Activated CD8-positive, alpha-beta T cell treated with anti-CD3 and anti-CD28 coated beads, Interleukin-2, amount 10 ng/mL, durations not matched to agents 7 days and 5 days (primary cell): ENCODE data around the gene GUCY1B1. TPM values are rescaled to one million over a fixed set of nuclear protein-coding genes. Genes with fewer than 3 reads are reported as not detected.
A peak's percentile ranks its signal among the peaks of the same experiment; 100 is the strongest.

ENCODE experiments used
- ATAC-seq: fragments of 150-1000 bp; cut with Tn5 transposase; one replicate; pipeline ENCODE4 v1.10.0; 2021; ENCODE audit warnings: moderate library complexity
- CTCF ChIA-PET: fragments of 350-600 bp; sonication (Branson Sonifier 250); formaldehyde crosslinking; loops from one replicate; lab custom pipeline; 2021; ENCODE audit warnings: antibody characterized with exemption; lab: Charles Lee
- POLR2A ChIA-PET: fragments of 350-600 bp; sonication (Branson Sonifier 250); formaldehyde crosslinking; loops from one replicate; lab custom pipeline; 2021; ENCODE audit warnings: antibody characterized with exemption; lab: Charles Lee
- DNase-seq: peaks from one replicate; pipeline ENCODE4 v3.0.0-alpha.2; 2020
- H3K27ac Mint-ChIP-seq: one replicate; pipeline ENCODE4 v1.8.0; 2021; ENCODE audit warnings: mild to moderate bottlenecking, mixed read lengths
- H3K27me3 Mint-ChIP-seq: one replicate; pipeline ENCODE4 v1.8.0; 2021; ENCODE audit warnings: low read depth, mixed read lengths
- H3K36me3 Mint-ChIP-seq: one replicate; pipeline ENCODE4 v1.8.0; 2021; ENCODE audit warnings: low read depth, mixed read lengths
- H3K4me1 Mint-ChIP-seq: one replicate; pipeline ENCODE4 v1.8.0; 2021; ENCODE audit warnings: low read depth, mixed read lengths
- H3K4me3 Mint-ChIP-seq: one replicate; pipeline ENCODE4 v1.8.0; 2021; ENCODE audit warnings: mild to moderate bottlenecking, mixed read lengths
- H3K9me3 Mint-ChIP-seq: one replicate; pipeline ENCODE4 v1.8.0; 2022; ENCODE audit warnings: mixed read lengths; ENCODE audit not compliant: insufficient read depth
- total RNA-seq, 2 experiments: library from RNA; stranded (reverse); gene quantifications; one replicate each; pipeline ENCODE4 v1.2.3, GENCODE V29; 2021

The GUCY1B1 gene
- total RNA-seq, 2 experiments from 2014 or later = 0.10 to 0.26 TPM

DNA sequence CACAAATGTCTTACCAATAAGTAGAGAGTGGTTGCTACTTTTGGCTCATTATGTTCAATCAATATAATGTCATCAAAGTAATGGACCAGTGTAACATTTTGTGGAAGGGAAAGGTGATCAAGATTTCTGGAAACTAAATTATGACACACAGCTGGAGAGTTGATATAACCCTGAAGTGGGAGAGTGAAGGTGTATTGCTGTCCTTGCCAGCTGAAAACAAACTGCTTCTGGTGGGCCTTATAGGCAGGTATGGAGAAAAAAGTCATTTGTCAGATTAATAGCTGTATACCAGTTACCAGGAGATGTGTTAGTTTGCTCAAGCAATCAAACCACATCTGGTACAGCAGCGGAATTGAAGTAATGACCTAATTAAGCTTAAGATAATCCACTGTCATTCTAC is 17.3 kb upstream of the GUCY1B1 start:
- H3K27me3 Mint-ChIP-seq = no peaks in the 10 kb centered on the region
- ChIA-PET POLR2A (no interaction called here), CTCF (no interaction called here)
- H3K9me3 Mint-ChIP-seq = no peaks in the 10 kb centered on the region
- ATAC-seq = no peak
- no peaks in the 10 kb centered on the region for H3K36me3 Mint-ChIP-seq
- no peaks in the 10 kb centered on the region for H3K4me1 Mint-ChIP-seq
- H3K27ac Mint-ChIP-seq = no peak overlapping the region
- no peak for DNase-seq
- no peak overlapping the region for H3K4me3 Mint-ChIP-seq

GRCh38 chr4:155742310-155743015 is 16.4 kb upstream of the GUCY1B1 start:
- ChIA-PET POLR2A (no interaction called here), CTCF (no interaction called here)
- Mint-ChIP-seq H3K4me1 (no peaks in the 10 kb centered on the region), H3K27ac (no peak overlapping the region), H3K36me3 (no peaks in the 10 kb centered on the region), H3K9me3 (no peaks in the 10 kb centered on the region), H3K4me3 (no peak overlapping the region), H3K27me3 (no peaks in the 10 kb centered on the region)
- DNase-seq = no peak
- no peak for ATAC-seq

GRCh38 chr4:155745984-155746383 is 12.8 kb upstream of the GUCY1B1 start:
- no peak for ATAC-seq
- ChIA-PET POLR2A (no interaction called here), CTCF (no interaction called here)
- DNase-seq = no peak
- Mint-ChIP-seq H3K27ac (no peak overlapping the region), H3K4me3 (no peak overlapping the region), H3K4me1 (no peaks in the 10 kb centered on the region), H3K36me3 (no peaks in the 10 kb centered on the region), H3K27me3 (no peaks in the 10 kb centered on the region), H3K9me3 (no peaks in the 10 kb centered on the region)

DNA sequence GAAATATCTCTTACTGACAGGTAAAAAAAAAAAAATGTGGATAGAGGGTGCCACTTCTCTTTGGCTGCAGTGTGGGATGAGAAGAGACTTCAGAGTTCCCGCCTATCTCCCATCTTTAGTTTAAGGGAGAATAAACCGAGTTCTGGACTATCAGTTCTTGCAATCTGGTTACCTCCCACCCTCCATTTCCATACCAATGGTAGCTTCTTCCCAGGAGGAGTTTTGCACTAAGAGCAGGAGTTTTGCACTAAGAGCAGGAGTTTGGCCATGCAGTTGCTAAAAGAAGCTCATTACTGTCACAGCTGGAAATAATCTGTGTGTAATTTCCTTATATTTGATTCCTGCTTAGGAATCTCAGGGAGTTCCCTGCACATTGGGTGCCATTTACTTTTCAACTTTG is 10.8 kb upstream of the GUCY1B1 start:
- Mint-ChIP-seq H3K4me3 (no peak overlapping the region), H3K27me3 (peaks cover 2% of the 10 kb centered on the region), H3K27ac (no peak overlapping the region), H3K36me3 (no peaks in the 10 kb centered on the region), H3K9me3 (no peaks in the 10 kb centered on the region), H3K4me1 (no peaks in the 10 kb centered on the region)
- ATAC-seq = no peak
- ChIA-PET CTCF (no interaction called here), POLR2A (no interaction called here)
- no peak for DNase-seq

DNA sequence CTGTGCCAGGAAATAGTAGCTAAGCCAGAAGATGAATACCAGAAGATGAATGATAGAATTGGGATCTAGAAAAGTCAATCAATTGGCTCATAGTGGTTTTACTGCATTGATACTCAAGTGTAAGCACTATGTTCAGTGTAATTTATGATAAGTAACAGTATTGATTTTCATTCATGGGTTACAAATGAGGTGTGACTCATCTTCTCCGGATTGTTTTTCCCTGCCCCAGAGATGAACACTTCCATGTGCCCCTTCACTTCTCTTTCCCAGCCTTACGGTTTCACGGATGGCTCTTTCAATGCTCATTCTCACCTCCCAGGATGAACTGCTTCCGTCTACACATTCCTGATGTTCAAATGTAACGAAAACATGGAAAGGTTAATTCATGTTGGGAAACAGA is 9.8 kb upstream of the GUCY1B1 start:
- Mint-ChIP-seq H3K9me3 (no peaks in the 10 kb centered on the region), H3K4me1 (no peaks in the 10 kb centered on the region), H3K27ac (no peak overlapping the region), H3K27me3 (peaks cover 3% of the 10 kb centered on the region), H3K36me3 (no peaks in the 10 kb centered on the region), H3K4me3 (no peak overlapping the region)
- ChIA-PET CTCF (no interaction called here), POLR2A (no interaction called here)
- ATAC-seq = no peak
- no peak for DNase-seq

- peaks cover 5% of the 10 kb centered on the region for H3K27me3 Mint-ChIP-seq
- DNase-seq (no peak), ATAC-seq (no peak)
- H3K4me1 Mint-ChIP-seq = no peaks in the 10 kb centered on the region
- ChIA-PET CTCF (no interaction called here), POLR2A (no interaction called here)
- no peaks in the 10 kb centered on the region for H3K36me3 Mint-ChIP-seq
- H3K9me3 Mint-ChIP-seq = no peaks in the 10 kb centered on the region
- H3K4me3 Mint-ChIP-seq = no peak overlapping the region
- H3K27ac Mint-ChIP-seq = no peak overlapping the region
Measured at GRCh38 chr4:155751569-155751968, 7.3 kb upstream of the GUCY1B1 start.

DNA sequence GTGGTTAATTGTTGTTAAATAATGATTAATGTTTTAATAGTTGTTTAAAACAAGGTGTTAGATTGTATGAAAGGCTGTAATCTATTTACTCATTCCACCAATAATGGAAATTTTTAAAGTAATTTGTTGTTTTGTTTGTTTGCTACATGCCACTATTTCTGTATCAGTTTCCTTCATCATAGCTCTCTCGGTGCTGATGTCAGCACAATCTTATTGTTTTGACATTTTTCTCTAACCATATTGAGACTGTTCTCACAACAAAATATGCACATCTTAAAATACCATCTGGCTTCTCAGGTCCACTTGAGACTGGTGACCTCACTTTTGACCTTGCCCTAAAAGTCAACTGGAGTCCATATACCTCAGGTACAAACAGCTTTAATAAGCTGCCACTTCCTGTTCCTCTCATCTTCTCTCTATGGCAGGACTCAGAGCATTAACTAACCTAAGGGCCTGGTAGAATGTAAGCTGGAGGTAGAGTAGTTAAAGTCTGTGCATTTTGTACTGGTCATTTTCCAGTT is 1.0 kb upstream of the GUCY1B1 start:
- Mint-ChIP-seq H3K4me3 (no peak overlapping the region), H3K4me1 (peaks cover 10% of the 10 kb centered on the region), H3K27me3 (peaks cover 24% of the 10 kb centered on the region), H3K36me3 (no peaks in the 10 kb centered on the region), H3K27ac (no peak overlapping the region), H3K9me3 (no peaks in the 10 kb centered on the region)
- ChIA-PET POLR2A (interaction anchor here (0.6 kb wide), 1 partner anchor 10 kb away, joined by 3 read pairs; no protein-coding TSS in a partner anchor), CTCF (interaction anchor here (0.6 to 1.7 kb wide), 2 partner anchors 31 to 128 kb away, joined by 3 read pairs; no protein-coding TSS in a partner anchor)
- DNase-seq (no peak), ATAC-seq (no peak)

DNA sequence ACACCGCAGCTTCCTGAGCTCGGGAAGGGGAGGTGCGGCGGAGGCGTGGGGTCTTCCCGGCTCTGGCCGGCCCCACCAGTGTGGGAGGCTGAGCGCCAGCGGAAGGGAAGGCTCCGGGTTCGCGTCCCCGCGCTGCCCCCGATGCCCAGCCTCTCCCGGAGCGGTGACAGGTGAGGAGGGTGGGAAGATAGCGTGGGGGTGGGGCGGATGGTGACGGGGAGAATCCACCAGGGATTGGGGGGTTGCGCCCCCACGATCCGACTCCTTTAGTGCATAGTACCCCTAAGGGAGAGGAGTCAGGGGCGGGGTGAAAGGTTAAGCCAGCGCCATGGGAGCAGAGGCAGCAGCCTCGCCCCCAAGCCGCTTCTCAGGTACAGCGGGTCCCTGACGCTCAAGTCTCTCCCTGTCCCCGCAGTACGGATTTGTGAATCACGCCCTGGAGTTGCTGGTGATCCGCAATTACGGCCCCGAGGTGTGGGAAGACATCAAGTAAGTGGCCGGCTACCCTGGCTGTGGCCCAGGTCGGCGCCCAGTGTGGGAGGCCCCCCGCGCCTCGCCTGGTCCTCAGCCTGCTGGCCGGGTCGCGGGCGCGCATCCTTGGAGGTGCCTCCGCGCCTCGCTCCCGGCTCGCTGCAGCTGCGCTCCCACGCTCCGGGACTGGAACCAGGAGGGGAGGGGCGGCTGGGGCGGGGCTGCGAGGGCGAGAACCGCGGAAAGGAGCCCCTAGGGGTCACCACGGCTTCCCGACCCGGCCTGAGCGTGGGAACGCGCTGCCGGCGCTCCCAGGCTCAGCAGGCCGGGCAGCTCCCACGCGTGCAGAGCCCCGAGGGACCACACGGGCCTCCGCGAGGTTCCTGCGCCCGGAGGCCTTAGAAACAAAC is 791 bp downstream of the GUCY1B1 start:
- no peak overlapping the region for H3K27ac Mint-ChIP-seq
- H3K9me3 Mint-ChIP-seq = no peaks in the 10 kb centered on the region
- H3K4me1 Mint-ChIP-seq = peaks cover 10% of the 10 kb centered on the region
- peaks cover 25% of the 10 kb centered on the region for H3K27me3 Mint-ChIP-seq
- DNase-seq (no peak), ATAC-seq (peak; percentile 25)
- H3K36me3 Mint-ChIP-seq = no peaks in the 10 kb centered on the region
- ChIA-PET POLR2A (no interaction called here), CTCF (interaction anchor here (1.7 kb wide), 1 partner anchor 30 kb away, joined by 3 read pairs; no protein-coding TSS in a partner anchor)
- peak overlapping the region; percentile 45 for H3K4me3 Mint-ChIP-seq

DNA sequence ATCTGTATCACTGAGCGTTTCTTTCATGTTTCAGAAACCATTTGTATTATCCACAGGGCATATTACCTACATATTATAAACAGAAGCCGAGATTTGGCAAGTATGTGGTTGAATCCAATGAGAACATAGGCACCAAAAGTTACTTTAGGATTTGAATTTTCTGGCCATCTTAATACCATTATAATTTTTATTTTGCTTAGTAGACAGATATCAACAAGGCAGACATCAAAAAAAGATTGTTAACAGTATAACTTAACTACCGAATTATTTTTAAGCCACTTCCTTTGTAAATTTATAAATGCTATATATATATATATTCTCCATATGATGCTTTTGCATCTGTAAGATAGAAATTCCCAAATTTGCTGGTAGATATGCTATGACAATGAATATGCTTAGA is 2.2 kb downstream of the GUCY1B1 start:
- POLR2A ChIA-PET = no interaction called here

GRCh38 chr4:155761916-155762315 is 3.1 kb downstream of the GUCY1B1 start:
- DNase-seq (no peak), ATAC-seq (no peak)
- no peak overlapping the region for H3K27ac Mint-ChIP-seq
- H3K36me3 Mint-ChIP-seq = no peaks in the 10 kb centered on the region
- H3K9me3 Mint-ChIP-seq = no peaks in the 10 kb centered on the region
- ChIA-PET CTCF (no interaction called here), POLR2A (no interaction called here)
- peaks cover 29% of the 10 kb centered on the region for H3K27me3 Mint-ChIP-seq
- H3K4me1 Mint-ChIP-seq = peaks cover 10% of the 10 kb centered on the region
- no peak overlapping the region for H3K4me3 Mint-ChIP-seq

More for the DNA sequence above, 2.2 kb downstream of the GUCY1B1 start:
- DNase-seq = no peak
- CTCF ChIA-PET = no interaction called here
- H3K27ac Mint-ChIP-seq = no peak overlapping the region
- no peaks in the 10 kb centered on the region for H3K9me3 Mint-ChIP-seq
- H3K27me3 Mint-ChIP-seq = peaks cover 28% of the 10 kb centered on the region
- peaks cover 10% of the 10 kb centered on the region for H3K4me1 Mint-ChIP-seq
- no peaks in the 10 kb centered on the region for H3K36me3 Mint-ChIP-seq
- no peak overlapping the region for H3K4me3 Mint-ChIP-seq
- no peak for ATAC-seq

- ATAC-seq = no peak
- CTCF ChIA-PET = no interaction called here
- Mint-ChIP-seq H3K36me3 (no peaks in the 10 kb centered on the region), H3K27me3 (peaks cover 29% of the 10 kb centered on the region), H3K27ac (no peak overlapping the region), H3K4me1 (peaks cover 10% of the 10 kb centered on the region), H3K9me3 (no peaks in the 10 kb centered on the region), H3K4me3 (no peak overlapping the region)
- POLR2A ChIA-PET = no interaction called here
- no peak for DNase-seq
Measured at GRCh38 chr4:155762334-155762733, 3.5 kb downstream of the GUCY1B1 start.

- no peak overlapping the region for H3K4me3 Mint-ChIP-seq
- no peak overlapping the region for H3K27ac Mint-ChIP-seq
- peaks cover 21% of the 10 kb centered on the region for H3K27me3 Mint-ChIP-seq
- CTCF ChIA-PET = no interaction called here
- DNase-seq = no peak
- no peak for ATAC-seq
- no peaks in the 10 kb centered on the region for H3K36me3 Mint-ChIP-seq
- H3K9me3 Mint-ChIP-seq = no peaks in the 10 kb centered on the region
- POLR2A ChIA-PET = no interaction called here
- peaks cover 6% of the 10 kb centered on the region for H3K4me1 Mint-ChIP-seq
Measured at GRCh38 chr4:155763551-155763950, 4.7 kb downstream of the GUCY1B1 start.
